LoVo (cell line): ENCODE results near the gene CCNK.

Experiments
- DNase-seq: peaks from one replicate; pipeline ENCODE4 v3.0.0-alpha.2; 2016; ENCODE audit warnings: low spot score

The CCNK gene

GRCh38 chr14:99507860-99508640 lies 26.8 kb downstream of the CCNK start:
- no peak for DNase-seq

GRCh38 chr14:99508896-99509629 lies 27.9 kb downstream of the CCNK start:
- no peak for DNase-seq

GRCh38 chr14:99509871-99510555 lies 28.8 kb downstream of the CCNK start:
- no peak for DNase-seq

- DNase-seq: no peak
These were observed 29.4 kb downstream of the CCNK start for GRCh38 chr14:99510556-99511139.

GRCh38 chr14:99511421-99512109 lies 30.4 kb downstream of the CCNK start:
- DNase-seq: no peak

GRCh38 chr14:99512110-99512449 lies 30.9 kb downstream of the CCNK start:
- DNase-seq: no peak

GRCh38 chr14:99512571-99513182 lies 31.5 kb downstream of the CCNK start:
- DNase-seq: no peak

- no peak for DNase-seq
These were observed 32.0 kb downstream of the CCNK start for GRCh38 chr14:99513183-99513694.

GRCh38 chr14:99513946-99514551 lies 32.8 kb downstream of the CCNK start:
- DNase-seq: no peak

- DNase-seq: no peak
These were observed 33.5 kb downstream of the CCNK start for GRCh38 chr14:99514552-99515300.

- DNase-seq: no peak
These were observed 34.3 kb downstream of the CCNK start for GRCh38 chr14:99515301-99516155.

GRCh38 chr14:99516156-99516870 lies 35.1 kb downstream of the CCNK start:
- no peak for DNase-seq

- no peak for DNase-seq
These were observed 35.8 kb downstream of the CCNK start for GRCh38 chr14:99516871-99517642.

GRCh38 chr14:99517643-99518381 lies 36.6 kb downstream of the CCNK start:
- DNase-seq: no peak

- peak; percentile 47 for DNase-seq
These were observed 37.5 kb downstream of the CCNK start for GRCh38 chr14:99518441-99519346.

- no peak for DNase-seq
These were observed 38.2 kb downstream of the CCNK start for GRCh38 chr14:99519347-99519881.
